22Rv1 (cell line): Measurements from ENCODE around the gene MAP1B.

Source experiments
- CTCF ChIP-seq: fragments of 450-650 bp; IDR thresholded peaks from 2 replicates; pipeline ENCODE4 v1.5.1; 2017; ENCODE audit warnings: mild to moderate bottlenecking
- ZFX ChIP-seq: fragments of 450-650 bp; IDR thresholded peaks from 2 replicates; pipeline ENCODE4 v1.6.1; 2017; ENCODE audit warnings: antibody characterized with exemption, borderline replicate concordance

- TF ChIP-seq CTCF, result no peak
- no peak for TF ChIP-seq ZFX
These were observed 60.0 kb downstream of the MAP1B start for GRCh38 chr5:72167257-72167656.
